Measurements from ENCODE around the gene FXYD2. TPM values are rescaled to one million over a fixed set of nuclear protein-coding genes. Genes with fewer than 3 reads are reported as not detected.

The FXYD2 gene
- total and polyA plus RNA-seq, 2 experiments from 2014 or later = not detected

DNA sequence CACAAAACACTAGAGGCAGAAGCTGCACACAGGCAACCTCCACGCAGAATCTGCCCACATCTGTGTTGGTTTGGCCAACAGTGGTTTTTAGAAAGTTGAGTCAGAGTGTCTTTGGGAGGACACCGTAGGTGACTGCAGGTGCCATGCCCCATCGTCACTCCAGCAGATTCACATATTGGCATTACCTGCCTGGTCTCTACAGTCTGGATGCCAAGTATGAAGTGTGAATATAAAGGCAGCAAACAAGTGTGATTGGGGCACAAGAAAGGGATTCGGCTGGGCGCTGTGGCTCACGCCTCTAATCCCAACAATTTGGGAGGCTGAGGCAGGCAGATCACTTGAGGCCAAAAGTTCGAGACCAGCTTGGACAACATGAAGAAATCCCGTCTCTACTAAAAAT is 11.0 kb upstream of the FXYD2 start:
- H3K9ac ChIP-seq = no peak overlapping the region
- H3K27me3 ChIP-seq (replicated peaks; ENCODE audit: insufficient read depth) = peaks cover 45% of the 10 kb centered on the region
- H4K20me1 ChIP-seq (ENCODE audit: insufficient read depth) = no peaks in the 10 kb centered on the region
- H3K36me3 ChIP-seq (ENCODE audit: low read depth) = no peaks in the 10 kb centered on the region
- DNase-seq = no peak
- H2AFZ ChIP-seq = no peak overlapping the region
- no peaks in the 10 kb centered on the region for H3K79me2 ChIP-seq (ENCODE audit: insufficient read depth)
- H3K27ac ChIP-seq = no peak overlapping the region
- in situ Hi-C loops (cut with MboI) = loop anchor here (10.0 kb wide), 1 partner anchor 219 kb away; no protein-coding TSS in a partner anchor
- H3K9me3 ChIP-seq (ENCODE audit: low read depth) = no peaks in the 10 kb centered on the region
- TF ChIP-seq EZH2phosphoT487 (IDR thresholded peaks at IDR 0.05; ENCODE audit: insufficient read depth, low read depth) = no peak
- TF ChIP-seq EZH2 (IDR thresholded peaks at IDR 0.05; ENCODE audit: insufficient read depth, poor library complexity, severe bottlenecking) = no peak
- H3K4me1 ChIP-seq (ENCODE audit: insufficient read depth) = no peaks in the 10 kb centered on the region
- 58 to 64% methylated on average over 8 of the region's 8 CpGs for WGBS, 2 experiments (ENCODE audit: low coverage in 1 of 2, low lambda C conversion rate in 2 of 2, missing lambda C conversion rate in 2 of 2)
- H3F3A ChIP-seq (ENCODE audit: insufficient read depth) = no peaks in the 10 kb centered on the region
- H3K4me3 ChIP-seq = no peak overlapping the region
- no peaks in the 10 kb centered on the region for H3K9me2 ChIP-seq (ENCODE audit: insufficient read depth)
- no peak overlapping the region for H3K4me2 ChIP-seq (ENCODE audit: unreplicated experiment)

DNA sequence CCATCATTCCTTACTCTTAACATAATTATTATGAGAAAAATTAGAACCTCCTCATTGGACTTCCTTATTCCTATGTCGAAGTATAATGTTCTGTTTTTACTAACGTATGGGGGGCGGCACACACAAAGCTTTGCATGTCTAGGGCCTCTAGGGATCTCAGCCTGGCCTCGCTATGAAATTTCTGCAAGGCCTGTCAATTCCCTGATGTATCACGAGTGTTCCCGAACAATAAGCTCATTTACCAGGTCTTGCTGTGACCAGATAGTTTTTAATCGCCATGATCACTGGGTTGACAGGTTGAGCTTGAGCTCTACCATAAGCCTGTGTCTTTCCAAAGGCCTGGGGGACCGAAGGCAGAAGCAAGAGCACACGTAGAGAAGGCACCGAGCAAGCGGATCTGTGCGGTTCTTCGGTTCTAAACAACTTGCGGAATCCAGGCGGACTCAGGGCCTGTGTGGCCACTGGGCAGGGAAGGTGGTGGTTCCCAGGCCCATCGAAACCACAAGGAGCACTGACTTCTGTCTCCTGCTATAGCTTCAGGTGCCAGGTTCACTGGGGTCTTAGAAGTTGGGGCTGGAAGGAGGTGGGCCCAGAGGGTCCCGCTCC is 10.4 kb upstream of the FXYD2 start:
- no peaks in the 10 kb centered on the region for H4K20me1 ChIP-seq (ENCODE audit: insufficient read depth)
- H3K9me3 ChIP-seq (ENCODE audit: low read depth) = no peaks in the 10 kb centered on the region
- no peak overlapping the region for H3K4me3 ChIP-seq
- TF ChIP-seq EZH2 (IDR thresholded peaks at IDR 0.05; ENCODE audit: insufficient read depth, poor library complexity, severe bottlenecking) (no peak), EZH2phosphoT487 (IDR thresholded peaks at IDR 0.05; ENCODE audit: insufficient read depth, low read depth) (no peak)
- H3K36me3 ChIP-seq (ENCODE audit: low read depth) = no peaks in the 10 kb centered on the region
- H3K9me2 ChIP-seq (ENCODE audit: insufficient read depth) = no peaks in the 10 kb centered on the region
- no peak overlapping the region for H2AFZ ChIP-seq
- no peak overlapping the region for H3K9ac ChIP-seq
- DNase-seq = no peak
- WGBS, 2 experiments (ENCODE audit: low coverage in 1 of 2, low lambda C conversion rate in 2 of 2, missing lambda C conversion rate in 2 of 2) = 67 to 70% methylated on average over 17 of the region's 17 CpGs
- H3K27me3 ChIP-seq (replicated peaks; ENCODE audit: insufficient read depth) = peaks cover 47% of the 10 kb centered on the region
- H3K27ac ChIP-seq = no peak overlapping the region
- no peak overlapping the region for H3K4me2 ChIP-seq (ENCODE audit: unreplicated experiment)
- H3F3A ChIP-seq (ENCODE audit: insufficient read depth) = no peaks in the 10 kb centered on the region
- H3K79me2 ChIP-seq (ENCODE audit: insufficient read depth) = no peaks in the 10 kb centered on the region
- no peaks in the 10 kb centered on the region for H3K4me1 ChIP-seq (ENCODE audit: insufficient read depth)
- in situ Hi-C loops (cut with MboI) = loop anchor here (10.0 kb wide), 1 partner anchor 220 kb away; no protein-coding TSS in a partner anchor

- no peaks in the 10 kb centered on the region for H3K9me3 ChIP-seq (ENCODE audit: low read depth)
- no peak overlapping the region for H3K4me3 ChIP-seq
- H3K4me2 ChIP-seq (ENCODE audit: unreplicated experiment) = no peak overlapping the region
- no peak overlapping the region for H2AFZ ChIP-seq
- no peaks in the 10 kb centered on the region for H3K36me3 ChIP-seq (ENCODE audit: low read depth)
- WGBS, 2 experiments (ENCODE audit: low coverage in 1 of 2, low lambda C conversion rate in 2 of 2, missing lambda C conversion rate in 2 of 2) = 38 to 39% methylated on average over 6 of the region's 6 CpGs
- H3K27me3 ChIP-seq (replicated peaks; ENCODE audit: insufficient read depth) = peaks cover 44% of the 10 kb centered on the region
- H3K9me2 ChIP-seq (ENCODE audit: insufficient read depth) = no peaks in the 10 kb centered on the region
- DNase-seq = no peak
- H3K9ac ChIP-seq = no peak overlapping the region
- H3K27ac ChIP-seq = no peak overlapping the region
- no peaks in the 10 kb centered on the region for H4K20me1 ChIP-seq (ENCODE audit: insufficient read depth)
- no peaks in the 10 kb centered on the region for H3K4me1 ChIP-seq (ENCODE audit: insufficient read depth)
- in situ Hi-C loops (cut with MboI) = loop anchor here (10.0 kb wide), 1 partner anchor 221 kb away; no protein-coding TSS in a partner anchor
- no peaks in the 10 kb centered on the region for H3K79me2 ChIP-seq (ENCODE audit: insufficient read depth)
- no peaks in the 10 kb centered on the region for H3F3A ChIP-seq (ENCODE audit: insufficient read depth)
- TF ChIP-seq EZH2 (IDR thresholded peaks at IDR 0.05; ENCODE audit: insufficient read depth, poor library complexity, severe bottlenecking) (no peak), EZH2phosphoT487 (IDR thresholded peaks at IDR 0.05; ENCODE audit: insufficient read depth, low read depth) (no peak)
Measured at GRCh38 chr11:117834068-117834810, 9.7 kb upstream of the FXYD2 start.

GRCh38 chr11:117833401-117833891 is 8.9 kb upstream of the FXYD2 start:
- in situ Hi-C loops (cut with MboI) = loop anchor here (10.0 kb wide), 1 partner anchor 221 kb away; no protein-coding TSS in a partner anchor

More at GRCh38 chr11:117833401-117833891, 8.9 kb upstream of the FXYD2 start:
- Histone ChIP-seq H2AFZ (no peak overlapping the region), H3K4me2 (ENCODE audit: unreplicated experiment) (no peak overlapping the region), H3K27me3 (replicated peaks; ENCODE audit: insufficient read depth) (peaks cover 37% of the 10 kb centered on the region), H3K79me2 (ENCODE audit: insufficient read depth) (no peaks in the 10 kb centered on the region), H3K4me1 (ENCODE audit: insufficient read depth) (no peaks in the 10 kb centered on the region), H3K36me3 (ENCODE audit: low read depth) (no peaks in the 10 kb centered on the region), H3K4me3 (no peak overlapping the region), H3K9me3 (ENCODE audit: low read depth) (no peaks in the 10 kb centered on the region), H4K20me1 (ENCODE audit: insufficient read depth) (no peaks in the 10 kb centered on the region), H3K27ac (no peak overlapping the region), H3K9me2 (ENCODE audit: insufficient read depth) (no peaks in the 10 kb centered on the region), H3K9ac (no peak overlapping the region), H3F3A (ENCODE audit: insufficient read depth) (no peaks in the 10 kb centered on the region)
- TF ChIP-seq EZH2 (IDR thresholded peaks at IDR 0.05; ENCODE audit: insufficient read depth, poor library complexity, severe bottlenecking) (no peak), EZH2phosphoT487 (IDR thresholded peaks at IDR 0.05; ENCODE audit: insufficient read depth, low read depth) (no peak)
- DNase-seq = no peak
- WGBS, 2 experiments (ENCODE audit: low coverage in 1 of 2, low lambda C conversion rate in 2 of 2, missing lambda C conversion rate in 2 of 2) = 26 to 27% methylated on average over 7 of the region's 7 CpGs

Measured in GM23248 (cell line).